ENCODE results near the gene CHCHD3.

CHCHD3 gene

GRCh38 chr7:133050200-133050995 lies 31.5 kb downstream of the CHCHD3 start:
- H3K4me3 ChIP-seq (ENCODE audit: low read depth, low read length), result no peak overlapping the region
- TF ChIP-seq CTCF (IDR thresholded peaks at IDR 0.05; ENCODE audit: low read depth, low read length), result no peak

- no peak for TF ChIP-seq CTCF (IDR thresholded peaks at IDR 0.05; ENCODE audit: low read depth, low read length)
- no peak overlapping the region for H3K4me3 ChIP-seq (ENCODE audit: low read depth, low read length)
Observed at GRCh38 chr7:133048589-133048988, 33.3 kb downstream of the CHCHD3 start.

- no peak overlapping the region for H3K4me3 ChIP-seq (ENCODE audit: low read depth, low read length)
- TF ChIP-seq CTCF (IDR thresholded peaks at IDR 0.05; ENCODE audit: low read depth, low read length), result no peak
Observed at GRCh38 chr7:133047321-133047720, 34.6 kb downstream of the CHCHD3 start.

GRCh38 chr7:133044722-133045473 lies 37.0 kb downstream of the CHCHD3 start:
- H3K4me3 ChIP-seq (ENCODE audit: low read depth, low read length), result no peak overlapping the region
- TF ChIP-seq CTCF (IDR thresholded peaks at IDR 0.05; ENCODE audit: low read depth, low read length), result no peak

- TF ChIP-seq CTCF (IDR thresholded peaks at IDR 0.05; ENCODE audit: low read depth, low read length), result no peak
Observed at GRCh38 chr7:133040674-133041073, 41.2 kb downstream of the CHCHD3 start.

GRCh38 chr7:133040178-133040577 lies 41.7 kb downstream of the CHCHD3 start:
- TF ChIP-seq CTCF (IDR thresholded peaks at IDR 0.05; ENCODE audit: low read depth, low read length), result no peak
- no peak overlapping the region for H3K4me3 ChIP-seq (ENCODE audit: low read depth, low read length)

More at GRCh38 chr7:133040674-133041073, 41.2 kb downstream of the CHCHD3 start:
- no peak overlapping the region for H3K4me3 ChIP-seq (ENCODE audit: low read depth, low read length)

GRCh38 chr7:133039614-133040013 lies 42.3 kb downstream of the CHCHD3 start:
- TF ChIP-seq CTCF (IDR thresholded peaks at IDR 0.05; ENCODE audit: low read depth, low read length), result no peak
- H3K4me3 ChIP-seq (ENCODE audit: low read depth, low read length), result no peak overlapping the region
